HepG2 (cell line): ENCODE measurements around the gene APCDD1L. TPM values are rescaled to one million over a fixed set of nuclear protein-coding genes. Genes with fewer than 3 reads are reported as not detected.

Source experiments
- ATAC-seq: fragments of 200-7000 bp; cut with Tn5 transposase; 3 replicates; pipeline ENCODE4 v1.9.1; 2020; ENCODE audit warnings: mild to moderate bottlenecking, moderate library complexity
- BruUV-seq: library from RNA; stranded (reverse); fragments of 400-500 nt; replicated peaks from 2 replicates; lab custom pipeline; 2021; lab: Mats Ljungman, UMichigan
- CTCF ChIA-PET: fragments of 300-600 bp; formaldehyde crosslinking; extraction: SDS; loops from one replicate; lab custom pipeline; 2021; ENCODE audit warnings: low total read pairs, inconsistent platforms, low intra/inter-chr PET ratio; lab: Yijun Ruan, JAX
- POLR2A ChIA-PET: fragments of 350-600 bp; sonication (Branson Sonifier 250); formaldehyde crosslinking; loops from one replicate; lab custom pipeline; 2020; ENCODE audit warnings: antibody characterized with exemption, inconsistent platforms; lab: Yijun Ruan, JAX
- DNase-seq: peaks from one replicate; pipeline ENCODE4 v3.0.0-alpha.2; 2015; ENCODE audit warnings: low spot score
- FAIRE-seq: peaks from 3 replicates; lab custom pipeline; 2011; peaks lifted over from hg19 to GRCh38; lab: Jason Lieb, UNC
- H2AFZ ChIP-seq: one replicate; pipeline ENCODE4 v1.6.1; 2011; ENCODE audit warnings: low read length, inconsistent platforms
- H3K27ac ChIP-seq: fragments of 300-600 bp; 3 replicates; pipeline ENCODE4 v1.8.0; 2011; ENCODE audit warnings: mixed run types, mild to moderate bottlenecking, mixed read lengths, low read length, inconsistent platforms; ENCODE audit not compliant: insufficient read depth; ENCODE audit errors: extremely low read length
- H3K27me3 ChIP-seq, 2 experiments: fragments of 200-600 bp in 1 of 2; 2 replicates in 1 of 2; 3 replicates in 1 of 2; pipeline versions ENCODE4 v1.6.0 to v1.8.0; 2011; ENCODE audit warnings: low read length in 2 of 2, mild to moderate bottlenecking in 2 of 2, moderate library complexity in 2 of 2, inconsistent platforms in 1 of 2; ENCODE audit not compliant: insufficient read depth in 2 of 2, control insufficient read depth in 1 of 2
- H3K36me3 ChIP-seq, 2 experiments: fragments of 200-600 bp in 1 of 2; replicated peaks in 1 of 2; 2 replicates in 1 of 2; 3 replicates in 1 of 2; pipeline versions ENCODE4 v1.5.1 to v1.8.0; 2011; ENCODE audit warnings: low read length in 2 of 2, inconsistent platforms in 1 of 2; ENCODE audit not compliant: insufficient read depth in 2 of 2, control insufficient read depth in 1 of 2
- H3K4me1 ChIP-seq: 2 replicates; pipeline ENCODE4 v1.5.1; 2012; ENCODE audit warnings: low read length, inconsistent platforms; ENCODE audit not compliant: insufficient read depth
- H3K4me2 ChIP-seq: 2 replicates; pipeline ENCODE4 v1.6.0; 2011; ENCODE audit warnings: low read depth, low read length, inconsistent platforms
- H3K4me3 ChIP-seq, 3 experiments: fragments of 200-600 bp in 1 of 3; sonication (generic), shearing (Covaris generic) in 1 of 3; replicated peaks in 1 of 3; 2 replicates each; pipeline ENCODE4 v1.5.1; 2011 to 2016; ENCODE audit warnings: low read length in 3 of 3, inconsistent platforms in 2 of 3, low read depth in 2 of 3, mild to moderate bottlenecking in 2 of 3, control low read depth in 1 of 3, mixed read lengths in 1 of 3; ENCODE audit not compliant: insufficient read depth in 1 of 3
- H3K79me2 ChIP-seq: one replicate; pipeline ENCODE4 v1.6.1; 2011; ENCODE audit warnings: low read length, inconsistent platforms; ENCODE audit not compliant: insufficient read depth
- H3K9ac ChIP-seq: 2 replicates; pipeline ENCODE4 v1.6.0; 2011; ENCODE audit warnings: mild to moderate bottlenecking, low read depth, low read length, inconsistent platforms; ENCODE audit not compliant: insufficient read depth
- H3K9me3 ChIP-seq: 2 replicates; pipeline ENCODE4 v1.5.1; 2012; ENCODE audit warnings: mild to moderate bottlenecking, low read length
- H4K20me1 ChIP-seq: 2 replicates; pipeline ENCODE4 v1.6.0; 2011; ENCODE audit warnings: inconsistent platforms, mild to moderate bottlenecking, low read length, moderate library complexity; ENCODE audit not compliant: insufficient read depth
- CREB1 ChIP-seq, 2 experiments: fragments of 450-650 bp in 1 of 2; IDR thresholded peaks; 2 replicates each; pipeline ENCODE4 v1.6.1; 2016 to 2017; ENCODE audit warnings: control low read depth in 1 of 2, mild to moderate bottlenecking in 1 of 2, missing compliant biosample characterization in 1 of 2, missing genetic modification characterization in 1 of 2
- KLF16 ChIP-seq, 2 experiments: sonication (generic) in 1 of 2; formaldehyde crosslinking in 1 of 2; IDR thresholded peaks; 2 replicates each; pipeline versions ENCODE4 v1.6.1 to v1.8.0; 2016 to 2023; ENCODE audit warnings: missing genetic modification reagents in 2 of 2, missing compliant biosample characterization in 1 of 2
- POLR2G ChIP-seq: fragments of 200-400 bp; formaldehyde crosslinking; IDR thresholded peaks from 2 replicates; pipeline ENCODE4 v1.6.1; 2018; ENCODE audit warnings: mild to moderate bottlenecking, low read depth, low read length, moderate library complexity
- SAP130 ChIP-seq: IDR thresholded peaks from 2 replicates; pipeline ENCODE4 v1.6.1; 2016; ENCODE audit warnings: low read depth
- UBTF ChIP-seq: sonication (generic); formaldehyde crosslinking; IDR thresholded peaks from 2 replicates; pipeline ENCODE4 v1.4.0; 2020; ENCODE audit warnings: mild to moderate bottlenecking, missing genetic modification reagents
- ZBTB40 ChIP-seq, 2 experiments: fragments of 450-650 bp in 1 of 2; sonication (generic) in 1 of 2; formaldehyde crosslinking in 1 of 2; IDR thresholded peaks; 2 replicates each; pipeline versions ENCODE4 v1.6.1 to v1.8.0; 2016 to 2022; ENCODE audit warnings: antibody characterized with exemption in 1 of 2, mild to moderate bottlenecking in 1 of 2, missing genetic modification reagents in 1 of 2
- ZGPAT ChIP-seq: IDR thresholded peaks from 2 replicates; pipeline ENCODE4 v1.6.1; 2016; ENCODE audit warnings: mild to moderate bottlenecking
- WGBS: methylation state at CpG from one replicate; pipeline ENCODE4 v1.1.6; 2017; ENCODE audit warnings: low lambda C conversion rate; 5-methylcytosine and 5-hydroxymethylcytosine counted together
- in situ Hi-C: cut with HindIII; loops from 2 replicates; pipeline ENCODE4 v1.10.0; 2017; ENCODE audit warnings: low pct_unique_long_range_greater_than_20kb; ENCODE audit not compliant: extremely low pct_ligation_motif_present
- intact Hi-C: fragments of 100-400 bp; cut with micrococcal nuclease; formaldehyde crosslinking; loops from one replicate; pipeline ENCODE4 v1.10.0; 2022; ENCODE audit not compliant: unreplicated experiment
- polyA plus RNA-seq, 8 experiments: library from polyadenylated mRNA; depleted of rRNA in 3 of 8; stranded (reverse) in 7 of 8; unstranded in 1 of 8; fragments of >200 nt; fragmentation: Illumina TruSeq in 4 of 8; extraction: Trizol in 4 of 8; gene quantifications; 2 replicates each; pipeline versions ENCODE4 v1.2.1 to v1.2.3, GENCODE V29; 2011 to 2016; ENCODE audit warnings: low read depth in 4 of 8, missing spikeins in 1 of 8, mixed read lengths in 1 of 8; ENCODE audit not compliant: insufficient read depth in 1 of 8
- total RNA-seq, 5 experiments: library from RNA; depleted of rRNA; stranded (reverse); fragments of >200 nt; fragmentation: Illumina TruSeq; extraction: Trizol; gene quantifications; 2 replicates each; pipeline ENCODE4 v1.2.3, GENCODE V29; 2016; ENCODE audit warnings: low read depth in 1 of 5

Gene APCDD1L
- total and polyA plus RNA-seq, 2 of the 13 experiments (the other 11 are each of a cell fraction or from before 2014, with no cell fraction given): not detected

- H3K36me3 ChIP-seq: peaks cover 24 to 55% of the 10 kb centered on the region in 2 experiments; a peak in 4 of 5 replicates
- TF ChIP-seq ZGPAT (CRISPR knock-in tag) (no peak), CREB1 (IDR thresholded peaks at IDR 0.05) (no peak), CREB1 (CRISPR knock-in tag; IDR thresholded peaks at IDR 0.05) (no peak), KLF16 (CRISPR knock-in tag; IDR thresholded peaks at IDR 0.05) (no peak), POLR2G (peak; percentile 6; the same call in 1 of the 2 replicates), SAP130 (CRISPR knock-in tag) (no peak), ZBTB40 (IDR thresholded peaks at IDR 0.05) (no peak), ZBTB40 (CRISPR knock-in tag; IDR thresholded peaks at IDR 0.05) (peak; percentile 49; the same call in 1 of the 2 replicates), UBTF (CRISPR knock-in tag) (no peak)
Observed at GRCh38 chr20:58446264-58446959, 68.8 kb downstream of the APCDD1L start.

More at GRCh38 chr20:58446264-58446959, 68.8 kb downstream of the APCDD1L start:
- CTCF ChIA-PET: interaction anchor here (2.7 to 3.8 kb wide), 2 partner anchors 199 to 209 kb away, joined by 43 to 57 read pairs; no protein-coding TSS in a partner anchor
- 95% methylated on average over 6 of the region's 6 CpGs for WGBS
- FAIRE-seq (no peak), ATAC-seq (no peak), DNase-seq (no peak)
- no peaks in the 10 kb centered on the region for H3K79me2 ChIP-seq
- H3K4me2 ChIP-seq: no peak overlapping the region
- no peaks in the 10 kb centered on the region for H3K9me3 ChIP-seq
- H3K9ac ChIP-seq: no peak overlapping the region
- intact Hi-C loops (loop anchor here (2.0 kb wide), 1 partner anchor 140 kb away; no protein-coding TSS in a partner anchor), in situ Hi-C loops (loop anchor here (5.0 kb wide), 1 partner anchor 199 kb away; no protein-coding TSS in a partner anchor)
- no peaks in the 10 kb centered on the region for H3K27me3 ChIP-seq
- POLR2A ChIA-PET: no interaction called here
- no peaks in the 10 kb centered on the region for H3K4me1 ChIP-seq
- BruUV-seq: no TSS peak
- H4K20me1 ChIP-seq: no peaks in the 10 kb centered on the region; the same call in 1 of the 2 replicates
- no peak overlapping the region for H2AFZ ChIP-seq
- no peak overlapping the region for H3K4me3 ChIP-seq
- no peak overlapping the region for H3K27ac ChIP-seq
